Fibroblast of upper back skin (primary cell): ENCODE results near the gene CD38.
"Not testable (repeated sequence)": the region's sequence is repeated elsewhere in the genome, so short reads cannot be mapped to it uniquely, and the experiment has no call there.

Experiments
- DNase-seq: peaks from one replicate; pipeline ENCODE4 v3.0.0-alpha.2; 2013

CD38 gene

DNA sequence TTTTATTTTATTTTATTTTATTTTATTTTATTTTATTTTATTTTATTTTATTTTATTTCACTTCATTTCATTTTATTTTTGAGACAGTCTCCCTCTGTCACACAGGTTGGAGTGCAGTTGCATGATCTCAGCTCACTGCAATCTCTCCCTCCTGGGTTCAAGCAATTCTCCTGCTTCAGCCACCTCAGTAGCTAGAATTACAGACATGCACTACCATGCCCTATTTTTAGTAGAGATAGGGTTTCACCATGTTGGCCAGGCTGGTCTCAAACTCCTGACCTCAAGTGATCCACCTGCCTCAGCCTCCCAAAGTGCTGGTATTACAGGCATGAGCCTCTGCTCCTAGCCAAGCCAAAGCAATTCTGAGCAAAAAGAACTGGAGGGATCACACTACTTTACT lies 24.4 kb downstream of the CD38 start:
- not testable (repeated sequence) for DNase-seq

DNA sequence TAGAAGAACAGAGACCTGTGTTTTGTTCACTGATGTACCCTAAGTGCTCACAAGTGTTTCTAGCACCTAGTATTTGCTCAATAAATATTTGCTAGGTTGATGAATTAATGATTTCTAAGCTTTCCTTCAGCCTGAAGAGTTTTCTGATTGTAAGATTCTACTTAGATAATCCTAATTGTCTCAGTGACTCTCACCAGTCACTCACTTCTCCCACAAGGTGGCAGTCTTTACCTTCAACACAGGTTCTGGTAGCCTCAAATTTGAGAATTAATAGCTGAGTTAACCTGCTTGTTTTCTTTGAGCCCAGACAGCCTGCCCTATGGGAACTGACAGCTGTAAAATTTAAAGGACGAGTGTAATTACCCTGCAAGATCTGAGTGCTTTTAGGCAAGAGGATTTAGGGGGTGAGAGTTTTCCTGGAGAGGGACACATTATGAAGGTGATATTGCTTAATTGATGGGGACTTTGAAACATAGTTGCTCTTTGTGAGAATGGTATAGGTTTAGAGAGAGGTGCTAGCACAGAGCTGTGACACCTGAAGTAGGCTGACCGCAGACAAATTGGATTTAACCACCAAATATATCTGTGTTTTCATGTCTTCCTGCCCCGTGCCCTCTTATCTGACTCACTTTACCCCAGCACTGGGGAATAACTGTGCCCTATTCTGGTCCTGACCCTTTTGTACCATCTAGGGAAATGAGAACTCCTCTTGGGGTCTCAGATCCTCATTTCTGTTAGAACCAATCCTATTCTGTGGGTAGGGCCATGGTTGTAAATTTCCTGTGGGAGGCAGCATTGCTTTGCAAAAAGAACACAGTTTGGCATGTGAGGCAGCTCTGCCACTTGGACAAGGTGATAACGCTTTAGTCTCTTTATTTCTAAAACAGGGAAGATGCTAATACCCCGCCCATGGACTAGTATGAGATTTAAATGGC lies 27.7 kb downstream of the CD38 start:
- DNase-seq, result peak; percentile 65

DNA sequence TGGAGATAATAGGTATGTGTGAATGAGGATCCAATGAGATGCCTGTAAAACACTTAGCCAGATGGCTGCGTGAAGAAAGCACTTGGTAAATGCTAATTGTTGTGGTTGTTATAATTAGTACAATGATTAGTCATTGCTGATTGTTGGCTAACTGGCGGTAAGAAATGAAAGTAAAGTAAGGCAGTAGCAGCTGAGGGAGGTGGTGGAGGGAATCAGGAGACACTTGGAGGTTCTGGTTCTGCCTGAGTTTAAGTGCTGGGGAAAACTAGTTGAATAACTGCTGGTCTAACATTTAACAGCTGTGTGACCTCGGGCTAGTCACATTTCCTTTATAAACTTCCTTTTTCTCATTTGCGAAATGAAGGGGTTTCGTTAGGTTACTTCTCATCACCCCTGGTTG lies 30.9 kb downstream of the CD38 start:
- DNase-seq, result no peak

DNA sequence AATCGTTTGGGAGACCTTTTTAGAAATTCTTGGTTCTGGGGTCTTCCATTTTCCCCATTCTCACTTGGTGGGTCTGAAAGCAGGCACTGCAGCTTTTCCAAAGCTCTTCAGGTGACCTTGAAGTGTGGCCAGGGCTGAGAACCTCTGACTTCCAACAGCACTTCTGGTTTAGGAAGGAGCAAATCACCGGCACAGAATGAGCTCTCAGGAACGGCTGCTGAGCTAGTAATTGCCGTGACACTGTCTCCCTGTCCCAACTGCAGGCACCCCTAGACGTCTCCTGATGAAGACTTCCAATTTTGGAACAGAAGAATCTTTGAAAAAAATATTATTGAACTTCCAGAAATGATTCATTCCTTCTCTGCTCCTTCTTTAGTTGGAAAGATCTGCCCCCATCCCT lies 31.3 kb downstream of the CD38 start:
- DNase-seq, result no peak

DNA sequence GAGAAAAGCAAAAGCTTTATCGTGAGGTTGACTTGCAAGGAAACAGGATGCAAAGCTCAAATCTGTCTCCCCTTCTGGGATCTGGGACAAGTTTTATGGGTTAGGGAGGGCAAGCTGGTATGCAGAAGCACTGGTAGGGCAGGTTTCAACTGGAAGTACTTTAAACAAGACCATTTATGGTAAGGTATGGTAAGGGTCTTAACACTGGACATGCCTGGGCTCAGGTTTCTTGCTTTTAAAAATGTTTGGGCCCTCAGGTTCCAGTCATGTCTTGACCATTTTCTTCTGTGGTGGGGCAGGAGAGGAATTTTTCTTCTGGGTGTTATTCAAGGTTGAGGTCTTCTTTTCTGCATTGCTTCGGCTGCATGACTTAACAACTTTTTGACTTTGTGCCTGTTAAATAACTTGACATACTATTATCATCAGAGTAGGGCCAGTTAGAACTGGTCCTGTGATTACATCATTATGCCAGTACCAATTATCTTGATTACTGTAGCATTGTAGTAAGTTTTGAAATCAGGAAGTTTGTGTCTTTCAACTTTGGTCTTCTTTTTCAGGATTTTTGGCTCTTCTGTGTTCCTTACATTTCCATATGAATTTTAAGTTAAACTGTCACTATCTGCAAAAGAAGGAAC lies 33.7 kb downstream of the CD38 start:
- DNase-seq, result no peak

DNA sequence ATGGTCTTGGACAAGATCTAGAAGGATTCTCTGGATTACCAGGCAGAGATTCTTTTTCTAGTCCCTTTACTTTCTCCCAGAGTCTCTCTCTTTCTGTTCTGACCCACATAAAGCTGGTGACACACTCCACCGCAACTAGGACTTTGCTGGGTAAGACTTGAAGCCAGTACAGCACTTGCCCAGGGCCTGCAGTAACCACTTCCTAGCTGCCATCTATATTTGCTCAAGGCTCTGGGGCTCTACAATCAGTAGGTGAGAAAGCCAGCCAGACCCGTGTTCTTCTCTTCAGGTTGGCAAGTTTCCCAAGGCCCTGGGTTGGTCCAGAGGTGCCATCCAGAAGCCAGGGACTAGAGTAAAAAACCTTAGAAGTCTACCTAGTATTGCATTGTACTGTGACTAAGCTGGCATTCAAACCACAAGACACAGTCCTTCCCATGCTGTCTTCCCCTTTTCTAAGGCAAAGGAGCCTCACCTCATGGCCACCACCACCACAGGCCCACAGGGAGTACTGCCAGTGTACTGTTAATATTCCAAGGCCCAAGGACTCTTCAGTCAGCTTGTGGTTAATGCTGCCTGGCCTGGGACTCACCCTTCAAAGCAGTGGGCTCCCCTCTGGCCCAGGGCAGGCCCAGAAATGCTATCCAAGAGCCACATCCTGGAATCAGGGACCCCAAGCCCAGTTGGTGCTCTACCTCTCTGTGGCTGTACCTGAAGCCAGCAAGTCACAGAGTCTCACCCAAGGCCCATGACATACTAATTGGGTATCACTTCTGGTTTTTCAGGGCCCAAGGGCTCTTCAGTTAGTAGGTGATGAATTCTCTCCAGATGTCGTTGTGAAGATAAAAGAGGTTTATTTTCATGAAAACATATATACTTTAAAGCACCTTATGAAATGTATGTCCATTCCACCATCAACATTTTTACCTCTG lies 54.7 kb downstream of the CD38 start:
- DNase-seq, result no peak

DNA sequence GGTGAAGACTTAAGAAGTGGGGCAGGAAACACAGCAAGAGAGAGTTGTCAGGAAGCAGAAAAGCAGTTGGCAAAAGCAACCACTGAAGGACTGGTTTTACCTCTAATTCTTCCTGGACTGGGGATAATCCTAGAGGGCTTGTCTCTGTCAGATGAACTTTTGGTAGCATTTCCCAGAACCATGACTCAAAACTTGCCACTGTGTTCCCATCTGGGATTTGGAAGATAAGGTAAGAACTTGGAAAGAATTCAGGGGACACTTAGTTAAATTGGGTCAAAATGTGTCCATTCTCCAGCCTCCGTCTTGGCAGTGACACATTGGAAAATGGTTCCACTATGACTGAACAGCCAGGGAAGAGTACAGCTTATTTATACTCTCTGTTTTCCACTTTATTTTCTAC lies 55.7 kb downstream of the CD38 start:
- DNase-seq, result no peak

DNA sequence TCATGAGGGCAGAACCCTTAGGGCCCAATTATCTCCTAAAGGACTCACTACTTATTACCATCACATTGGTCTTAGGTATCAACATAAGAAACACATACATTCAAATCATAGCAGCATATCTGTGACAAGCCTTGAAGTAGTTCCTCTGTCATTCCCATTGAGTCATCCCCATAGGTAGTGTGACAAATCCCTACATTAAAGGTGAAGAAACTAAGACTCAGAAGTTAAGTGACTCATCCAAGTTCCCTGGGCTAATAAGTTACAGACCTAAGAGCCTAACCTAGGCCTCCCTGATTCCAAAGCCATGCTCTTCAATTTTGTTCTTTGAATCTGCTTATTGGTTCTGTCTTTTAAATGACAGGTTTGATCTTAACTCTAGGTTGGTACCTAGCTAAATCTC lies 58.2 kb downstream of the CD38 start:
- DNase-seq, result no peak

DNA sequence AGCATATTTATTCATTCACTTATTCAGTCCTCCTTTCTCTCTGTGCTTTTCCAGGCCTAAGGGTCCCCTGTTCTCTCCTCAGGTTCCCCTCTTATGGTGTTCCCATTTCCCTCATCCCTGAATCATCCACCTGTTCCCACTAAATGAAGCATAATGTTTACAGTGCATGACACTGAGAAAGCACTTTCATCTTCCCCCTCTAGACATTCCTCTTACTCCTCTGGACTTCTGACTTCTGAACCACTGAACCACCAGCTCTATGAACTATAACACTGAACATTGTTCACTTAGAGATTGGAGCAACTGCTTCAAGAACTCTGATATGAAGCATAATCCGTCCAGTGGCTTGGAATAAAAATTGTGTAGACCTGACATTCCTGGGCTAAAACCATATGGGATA lies 59.5 kb downstream of the CD38 start:
- no peak for DNase-seq

DNA sequence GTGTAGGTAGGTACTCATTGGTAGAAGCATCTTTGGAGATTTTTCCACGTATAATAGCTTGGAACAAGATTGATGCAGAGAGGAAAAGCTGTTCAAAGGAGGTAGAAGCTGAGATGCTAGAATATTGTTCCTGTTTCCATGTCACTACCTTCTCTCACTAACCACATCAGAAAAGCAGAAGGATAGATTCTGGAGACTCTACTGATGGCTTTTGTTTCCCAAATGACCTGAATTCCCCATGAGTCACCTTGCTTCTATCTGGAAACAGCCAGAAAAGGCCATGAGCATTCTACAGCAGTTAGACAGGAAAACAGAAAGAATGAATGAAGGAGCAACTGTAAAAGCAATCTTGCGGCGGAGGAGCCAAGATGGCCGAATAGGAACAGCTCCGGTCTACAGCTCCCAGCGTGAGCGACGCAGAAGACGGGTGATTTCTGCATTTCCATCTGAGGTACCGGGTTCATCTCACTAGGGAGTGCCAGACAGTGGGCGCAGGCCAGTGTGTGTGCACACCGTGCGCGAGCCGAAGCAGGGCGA lies 63.1 kb downstream of the CD38 start:
- not testable (repeated sequence) for DNase-seq

DNA sequence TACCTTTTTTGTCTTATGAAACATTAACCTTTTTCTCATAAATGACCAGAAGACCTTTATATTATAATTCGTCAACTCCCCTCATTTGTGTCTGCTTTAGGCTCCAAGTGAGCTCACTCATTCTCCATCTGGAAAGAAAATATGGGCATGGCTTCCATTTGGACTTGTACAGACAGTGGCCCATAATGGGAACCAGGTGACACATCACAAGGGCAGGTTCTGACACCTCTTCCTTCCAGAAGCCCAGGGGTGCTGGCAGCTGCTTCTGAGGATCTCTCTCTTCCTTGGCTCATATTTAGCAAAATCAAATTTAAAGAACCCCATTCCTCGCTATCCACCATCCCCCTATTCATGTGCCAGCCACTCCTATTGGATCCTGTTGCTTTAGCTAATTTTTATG lies 69.6 kb downstream of the CD38 start:
- DNase-seq, result no peak

DNA sequence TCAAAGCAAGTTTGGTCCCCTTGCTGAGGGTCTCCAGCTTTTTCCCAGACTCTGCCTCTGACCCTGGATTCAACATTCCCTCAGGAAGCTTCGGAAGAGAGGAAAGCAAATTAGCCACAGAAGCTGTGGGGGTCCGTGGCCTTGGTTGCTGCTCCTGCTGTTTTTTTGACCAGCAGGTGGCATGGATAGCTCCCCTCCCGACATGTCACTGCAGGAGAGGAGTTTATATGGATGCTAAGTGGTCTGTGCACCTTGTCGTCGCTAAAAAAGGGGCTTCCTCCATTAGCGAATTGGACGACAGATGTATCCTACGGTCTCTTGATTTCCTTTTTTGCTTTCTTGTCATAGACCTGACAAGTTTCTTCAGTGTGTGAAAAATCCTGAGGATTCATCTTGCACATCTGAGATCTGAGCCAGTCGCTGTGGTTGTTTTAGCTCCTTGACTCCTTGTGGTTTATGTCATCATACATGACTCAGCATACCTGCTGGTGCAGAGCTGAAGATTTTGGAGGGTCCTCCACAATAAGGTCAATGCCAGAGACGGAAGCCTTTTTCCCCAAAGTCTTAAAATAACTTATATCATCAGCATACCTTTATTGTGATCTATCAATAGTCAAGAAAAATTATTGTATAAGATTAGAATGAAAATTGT lies 70.2 kb downstream of the CD38 start:
- DNase-seq, result no peak

DNA sequence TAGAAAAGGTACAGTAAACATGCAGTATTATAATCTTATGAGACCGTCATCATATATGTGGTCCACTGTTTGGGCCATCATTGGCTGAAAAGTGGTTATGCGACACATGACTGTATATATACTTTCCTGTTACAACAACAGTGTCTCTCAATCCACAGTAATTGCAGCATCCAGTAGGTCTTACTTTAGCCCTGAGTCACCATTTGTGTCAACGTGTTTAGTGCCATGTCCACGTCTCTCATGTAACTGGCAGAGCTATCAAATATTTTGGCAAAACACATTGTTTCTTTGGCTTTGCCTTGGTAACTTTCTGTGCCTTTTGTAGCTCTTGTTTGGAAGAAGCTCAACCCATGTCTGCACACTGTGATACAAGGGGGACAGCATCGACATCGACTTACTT lies 73.8 kb downstream of the CD38 start:
- no peak for DNase-seq

DNA sequence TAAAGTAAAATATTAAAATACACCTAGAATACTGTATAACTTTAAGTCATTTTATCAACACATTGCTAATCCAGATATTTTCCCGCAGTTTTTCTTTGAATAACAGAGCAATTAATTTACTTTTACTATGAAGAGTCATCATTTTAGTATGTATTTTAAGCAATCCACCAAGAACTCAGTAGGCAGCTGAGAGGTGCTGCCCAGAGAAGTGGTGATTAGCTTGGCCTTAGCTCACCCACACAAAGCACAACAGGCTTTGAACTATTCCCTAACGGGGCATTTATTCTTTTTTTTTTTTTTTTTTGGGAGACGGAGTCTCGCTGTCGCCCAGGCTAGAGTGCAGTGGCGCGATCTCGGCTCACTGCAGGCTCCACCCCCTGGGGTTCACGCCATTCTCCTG lies 74.4 kb downstream of the CD38 start:
- no peak for DNase-seq

DNA sequence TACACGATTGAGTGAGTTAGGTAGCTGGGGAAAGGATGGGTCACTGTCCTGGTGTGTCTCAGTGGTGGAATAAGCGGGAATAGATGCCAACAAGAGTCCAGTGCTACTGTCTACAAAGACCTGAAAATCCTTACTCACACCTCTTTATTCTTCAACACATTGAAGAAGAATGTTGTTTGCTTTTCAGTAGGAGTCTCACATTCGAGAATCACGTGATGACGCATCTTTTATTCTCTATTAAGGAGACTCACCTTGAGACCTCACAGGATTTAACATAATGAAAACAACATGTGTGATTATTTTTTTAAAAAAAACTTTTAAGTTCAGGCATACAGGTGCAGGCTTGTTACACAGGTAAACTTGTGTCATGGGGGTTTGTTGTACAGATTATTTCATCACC lies 75.2 kb downstream of the CD38 start:
- no peak for DNase-seq

DNA sequence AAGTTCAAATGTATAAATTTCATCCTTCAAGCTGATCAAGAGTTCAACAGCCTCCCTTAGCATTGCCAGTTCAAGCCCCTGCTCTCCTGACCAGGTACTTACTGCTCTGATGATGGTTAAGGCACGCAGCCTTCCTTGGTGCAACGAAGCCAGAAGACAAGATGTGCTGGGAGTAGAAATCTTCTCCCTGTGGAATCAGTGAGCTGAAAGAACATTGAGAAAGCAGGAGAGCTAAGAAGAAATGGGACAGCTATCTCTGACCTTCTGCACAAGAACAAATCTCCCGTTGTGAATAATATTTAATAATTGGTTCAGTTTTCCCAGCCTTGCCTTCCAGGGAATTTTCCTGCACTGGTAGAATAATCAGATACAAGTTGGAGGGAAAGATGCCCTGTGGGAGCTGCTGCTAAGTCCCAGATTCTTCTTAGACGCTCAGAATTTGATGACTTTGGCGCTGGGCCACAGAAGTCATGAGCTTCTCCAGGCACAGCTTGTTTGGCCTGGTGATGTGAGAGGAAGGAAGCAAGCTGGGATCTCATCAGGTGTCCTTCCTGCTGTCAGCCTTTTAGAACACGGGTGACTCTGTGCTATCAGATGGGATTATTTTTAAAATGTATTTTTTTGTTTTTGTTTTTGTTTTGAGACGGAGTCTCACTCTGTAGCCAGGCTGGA lies 77.8 kb downstream of the CD38 start:
- no peak for DNase-seq

DNA sequence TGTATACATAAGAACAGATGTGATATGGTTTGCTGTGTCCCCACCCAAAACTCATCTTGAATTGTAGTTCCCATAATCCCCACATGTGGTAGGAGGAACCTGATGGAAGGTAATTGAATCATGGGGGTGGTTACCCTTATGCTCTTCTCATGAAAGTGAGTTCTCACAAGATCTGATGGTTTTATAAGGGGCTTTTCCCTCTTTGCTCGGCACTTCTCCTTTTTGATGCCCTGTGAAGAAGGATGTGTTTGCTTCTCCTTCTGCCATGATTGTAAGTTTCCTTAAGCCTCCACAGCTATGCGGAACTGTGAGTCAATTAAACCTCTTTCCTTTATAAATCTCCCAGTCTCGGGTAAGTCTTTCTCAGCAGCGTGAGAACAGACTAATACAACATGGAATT lies 83.1 kb downstream of the CD38 start:
- not testable (repeated sequence) for DNase-seq

DNA sequence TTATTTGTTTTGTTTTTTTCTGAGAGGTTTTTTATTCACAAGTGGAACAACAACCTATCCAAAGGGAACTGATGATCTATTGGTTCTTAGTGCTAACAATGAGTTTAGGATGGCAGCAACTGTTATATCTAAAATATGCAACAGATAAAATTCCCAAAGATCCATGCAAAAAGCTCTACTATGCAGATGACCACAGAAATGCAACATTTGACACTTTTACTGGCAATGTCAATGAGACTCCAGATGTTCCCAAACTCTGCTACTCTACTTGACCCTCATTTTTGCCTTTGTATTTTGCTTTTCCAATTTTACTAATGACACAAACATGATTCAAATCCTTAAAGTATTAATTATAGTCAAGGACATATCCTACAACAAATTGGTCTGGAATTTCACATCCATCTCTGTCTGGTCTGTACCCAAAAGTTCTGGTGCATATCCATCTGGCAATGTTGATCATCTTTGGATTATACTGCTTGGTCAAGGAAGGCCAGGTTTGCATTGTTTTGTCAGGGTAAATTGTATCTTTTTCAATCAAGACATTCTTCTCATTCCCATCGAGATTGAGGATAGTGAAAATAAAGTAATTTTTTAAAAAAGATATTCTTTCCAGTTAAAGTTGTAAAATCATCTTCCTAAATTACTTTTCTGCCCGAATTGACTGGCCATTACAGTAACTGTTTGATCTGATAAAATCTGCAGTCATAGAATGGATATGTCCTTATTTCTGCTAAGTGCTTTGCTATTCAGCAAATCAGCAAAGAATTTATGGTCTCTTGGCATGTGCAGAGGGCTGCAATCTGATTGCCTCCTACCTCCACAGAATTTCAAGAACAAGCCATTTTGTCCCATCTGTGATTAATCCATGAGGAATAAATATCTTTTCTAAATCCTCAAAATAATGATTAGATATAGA lies 86.8 kb downstream of the CD38 start:
- DNase-seq, result no peak

DNA sequence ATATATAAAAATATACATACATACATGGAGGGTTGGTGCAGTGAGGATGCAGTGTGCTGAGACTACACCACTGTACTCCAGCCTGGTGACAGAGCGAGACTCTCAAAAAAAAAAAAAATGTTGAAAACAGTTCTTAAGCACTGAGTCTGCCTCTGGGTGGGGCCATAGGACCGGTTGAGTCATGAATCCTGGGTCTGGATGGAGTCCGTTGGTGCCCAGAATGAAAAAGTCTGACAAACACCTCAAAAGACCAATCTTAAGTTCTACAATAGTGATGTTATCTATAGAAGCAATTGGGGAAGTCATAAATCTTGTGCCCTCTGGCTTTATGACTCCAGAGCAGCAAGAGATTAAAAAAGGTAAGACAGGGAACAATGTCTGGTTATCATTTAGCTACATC lies 90.0 kb downstream of the CD38 start:
- no peak for DNase-seq

DNA sequence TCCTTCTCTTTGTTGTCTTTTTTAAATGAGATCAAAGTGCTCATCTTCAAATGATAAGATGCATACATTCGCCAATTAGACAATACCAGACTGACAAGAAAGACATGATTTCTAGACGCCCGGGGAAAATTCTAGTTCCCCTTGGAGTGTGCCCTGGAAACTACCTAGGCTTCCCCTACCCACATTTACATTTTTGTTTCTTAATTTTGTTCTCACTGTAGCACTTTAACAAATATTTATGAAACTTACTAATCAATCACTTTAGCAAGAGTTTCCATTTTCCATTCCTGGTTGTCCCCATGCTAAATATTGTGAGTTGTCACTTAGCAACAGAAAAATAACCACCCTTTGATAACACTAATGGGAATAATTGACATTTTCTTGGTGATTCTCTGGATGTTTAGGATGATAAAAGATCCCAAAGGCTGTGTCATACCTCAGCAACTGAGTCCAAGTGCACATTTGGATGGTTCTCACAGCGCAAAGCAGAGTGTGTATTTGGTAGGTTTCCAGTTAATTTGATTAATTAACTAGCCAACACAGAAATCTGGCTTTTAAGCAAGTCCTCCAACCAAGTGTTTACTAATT lies 90.8 kb downstream of the CD38 start:
- DNase-seq, result no peak
